GM10266 (cell line): ENCODE results near the gene HTT.

Experiments used
- DNase-seq: peaks from one replicate; pipeline ENCODE4 v3.0.0; 2012; ENCODE audit errors: extremely low spot score
- TF ChIP-seq, protein P1 (sequence below): IDR thresholded peaks from 2 replicates; pipeline ENCODE4 v1.5.1; 2012; ENCODE audit warnings: mild to moderate bottlenecking, low read depth; ENCODE audit not compliant: control insufficient read depth, insufficient read depth; ENCODE audit errors: missing control alignments

Gene HTT

DNA sequence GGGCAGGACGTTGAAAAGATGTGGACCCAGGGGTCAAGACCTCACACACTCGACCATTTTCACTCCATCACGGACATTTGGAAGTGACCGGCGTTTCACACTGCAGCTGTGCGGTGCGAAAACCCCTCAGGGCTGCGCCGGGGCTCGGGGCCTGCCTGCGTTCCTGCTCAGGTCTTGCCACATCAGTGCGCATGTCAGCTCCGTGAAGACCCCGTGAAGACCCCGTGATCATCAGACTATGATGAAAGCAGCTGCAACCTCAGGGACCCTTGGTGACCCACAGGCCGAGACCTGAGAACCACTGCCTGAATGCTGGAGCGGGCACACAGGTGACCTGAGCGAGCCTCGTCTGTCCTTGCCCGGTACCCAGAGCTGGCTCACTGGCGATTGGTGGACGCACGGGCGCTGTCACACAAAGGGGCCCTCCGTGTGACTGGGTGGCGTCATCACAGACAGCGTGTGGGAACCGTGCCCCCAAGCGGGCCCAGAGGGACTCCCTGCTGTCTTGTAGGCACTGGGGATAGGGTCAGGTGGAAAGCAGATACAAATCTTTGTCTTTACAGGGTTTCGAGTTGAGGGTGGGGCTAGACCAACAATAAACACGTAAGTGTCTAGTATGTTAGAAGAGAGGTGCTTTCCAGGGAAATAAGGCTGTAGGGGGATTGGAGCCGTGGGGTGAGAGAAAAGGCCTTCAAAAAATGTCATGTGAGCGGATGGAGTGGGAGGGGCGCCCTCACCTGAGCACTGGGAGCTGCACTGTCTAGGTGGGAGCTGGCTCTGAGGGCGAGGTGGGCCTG lies 187.1 kb downstream of the HTT start:
- DNase-seq, result no peak
- TF ChIP-seq, protein P1, sequence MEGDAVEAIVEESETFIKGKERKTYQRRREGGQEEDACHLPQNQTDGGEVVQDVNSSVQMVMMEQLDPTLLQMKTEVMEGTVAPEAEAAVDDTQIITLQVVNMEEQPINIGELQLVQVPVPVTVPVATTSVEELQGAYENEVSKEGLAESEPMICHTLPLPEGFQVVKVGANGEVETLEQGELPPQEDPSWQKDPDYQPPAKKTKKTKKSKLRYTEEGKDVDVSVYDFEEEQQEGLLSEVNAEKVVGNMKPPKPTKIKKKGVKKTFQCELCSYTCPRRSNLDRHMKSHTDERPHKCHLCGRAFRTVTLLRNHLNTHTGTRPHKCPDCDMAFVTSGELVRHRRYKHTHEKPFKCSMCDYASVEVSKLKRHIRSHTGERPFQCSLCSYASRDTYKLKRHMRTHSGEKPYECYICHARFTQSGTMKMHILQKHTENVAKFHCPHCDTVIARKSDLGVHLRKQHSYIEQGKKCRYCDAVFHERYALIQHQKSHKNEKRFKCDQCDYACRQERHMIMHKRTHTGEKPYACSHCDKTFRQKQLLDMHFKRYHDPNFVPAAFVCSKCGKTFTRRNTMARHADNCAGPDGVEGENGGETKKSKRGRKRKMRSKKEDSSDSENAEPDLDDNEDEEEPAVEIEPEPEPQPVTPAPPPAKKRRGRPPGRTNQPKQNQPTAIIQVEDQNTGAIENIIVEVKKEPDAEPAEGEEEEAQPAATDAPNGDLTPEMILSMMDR, result no peak

DNA sequence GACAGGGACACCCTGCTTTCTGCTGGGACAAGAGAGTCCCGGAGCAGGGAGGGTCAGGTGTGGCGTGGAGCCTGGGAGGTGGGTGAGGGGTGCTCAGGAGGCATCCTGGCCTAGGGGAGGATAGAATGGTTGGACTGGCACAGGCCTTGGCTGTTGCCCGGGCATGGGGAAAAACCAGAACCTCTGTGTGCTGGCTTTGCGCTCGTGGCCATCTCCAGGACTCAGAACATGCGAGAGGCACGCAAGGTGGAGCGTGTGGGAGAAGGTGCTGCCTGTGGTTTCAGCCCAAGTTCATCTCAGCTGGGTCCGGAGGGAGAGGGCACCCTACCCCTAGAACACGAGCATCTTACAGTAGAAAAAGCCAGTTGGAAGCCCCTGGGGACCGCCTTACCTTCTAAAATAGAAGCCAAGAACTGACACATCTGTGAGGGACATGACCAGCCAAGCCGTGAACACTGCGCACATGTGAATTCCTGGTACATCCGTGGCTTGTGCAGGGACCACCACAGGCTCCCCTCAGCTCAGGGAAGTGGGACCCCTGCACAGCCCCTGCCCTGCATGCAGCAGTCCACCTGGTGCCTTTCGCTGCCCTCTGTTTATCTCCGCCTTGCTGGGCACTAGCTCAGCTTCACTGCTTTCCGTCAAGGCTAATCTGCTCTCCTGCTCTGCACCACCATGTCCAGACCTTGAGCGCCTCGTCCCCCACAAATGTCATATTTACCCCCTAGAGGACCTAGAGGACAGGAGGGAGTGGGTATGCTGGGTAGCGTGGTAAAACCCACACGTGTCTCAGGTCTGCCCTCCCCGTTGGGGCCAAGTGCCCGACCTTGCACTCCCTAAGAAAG lies 187.9 kb downstream of the HTT start:
- DNase-seq, result no peak
- TF ChIP-seq, protein P1, result no peak

DNA sequence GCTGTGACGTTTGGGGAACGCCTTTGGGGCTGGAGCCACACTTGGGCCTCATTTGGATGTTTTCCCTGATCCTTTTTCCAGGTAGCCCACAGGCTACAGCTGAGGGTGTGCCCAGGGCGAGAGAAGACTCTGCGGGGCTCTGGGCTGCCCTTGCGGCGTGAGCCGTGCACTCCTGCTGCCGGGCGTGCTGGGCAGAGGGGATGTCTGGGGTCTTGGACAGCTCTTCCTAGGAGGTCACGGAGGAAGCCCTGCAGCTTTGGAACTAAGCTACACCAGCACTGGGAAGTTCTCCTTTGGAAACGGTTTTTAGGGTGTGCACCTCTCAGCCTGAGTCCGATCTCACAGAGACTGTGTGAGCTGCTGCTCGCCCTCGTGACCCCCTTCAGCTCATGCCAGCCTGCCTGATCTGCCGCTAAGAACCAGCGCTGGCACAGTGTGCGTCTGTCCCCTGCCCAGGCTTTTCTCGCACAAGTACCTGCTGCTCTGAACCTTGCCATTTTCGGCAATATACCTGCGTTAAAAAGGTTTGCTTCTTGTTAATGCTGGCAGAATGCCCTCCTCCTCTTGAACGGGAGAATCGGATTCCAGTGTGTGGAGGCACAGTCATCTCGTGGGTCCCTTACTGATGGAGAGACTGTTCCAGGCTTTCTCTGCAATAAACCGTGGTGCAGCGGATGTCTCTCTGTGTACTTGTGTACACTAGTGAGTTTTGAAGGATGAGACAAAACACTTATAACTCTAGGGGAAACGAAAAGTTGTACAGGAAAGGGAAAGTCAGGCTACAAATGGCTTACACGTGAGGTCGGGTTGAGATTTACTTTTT lies 188.8 kb downstream of the HTT start:
- TF ChIP-seq, protein P1, result no peak
- no peak for DNase-seq

DNA sequence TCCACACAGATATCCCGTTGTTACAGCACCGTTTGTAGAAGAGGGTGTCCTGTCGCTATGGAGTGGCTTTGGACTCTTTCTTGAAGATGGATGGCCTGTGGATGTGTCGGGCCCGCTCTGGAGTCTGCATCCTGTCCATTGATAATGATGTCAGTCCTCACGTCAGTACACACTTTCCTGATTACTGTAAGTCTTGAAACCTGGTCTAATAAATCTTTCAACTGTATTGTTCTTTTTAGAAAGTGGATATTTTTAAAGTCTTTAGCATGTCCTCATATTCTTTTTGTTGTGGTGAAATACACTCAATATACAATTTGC lies 189.4 kb downstream of the HTT start:
- TF ChIP-seq, protein P1, result no peak
- DNase-seq, result no peak

DNA sequence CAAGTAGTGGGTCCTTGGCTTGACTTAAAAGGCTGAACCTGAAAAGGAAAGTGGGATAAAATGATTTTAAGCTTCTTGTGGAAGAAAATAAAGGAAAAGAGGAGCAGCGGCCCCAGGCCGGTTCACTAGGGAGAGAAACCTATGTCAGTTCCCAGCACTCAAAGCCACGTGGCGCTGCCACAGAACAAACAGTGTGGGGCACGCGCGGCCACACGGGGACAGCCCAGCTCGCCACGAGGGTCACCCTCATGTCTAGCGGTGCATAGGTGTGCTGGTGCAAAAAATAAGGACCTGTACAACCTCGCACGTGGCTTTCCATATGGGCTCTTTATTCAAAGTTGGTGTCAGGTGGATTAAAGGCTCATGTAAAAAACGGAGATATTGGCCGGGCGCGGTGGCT lies 191.6 kb downstream of the HTT start:
- DNase-seq, result no peak
- TF ChIP-seq, protein P1, result no peak

DNA sequence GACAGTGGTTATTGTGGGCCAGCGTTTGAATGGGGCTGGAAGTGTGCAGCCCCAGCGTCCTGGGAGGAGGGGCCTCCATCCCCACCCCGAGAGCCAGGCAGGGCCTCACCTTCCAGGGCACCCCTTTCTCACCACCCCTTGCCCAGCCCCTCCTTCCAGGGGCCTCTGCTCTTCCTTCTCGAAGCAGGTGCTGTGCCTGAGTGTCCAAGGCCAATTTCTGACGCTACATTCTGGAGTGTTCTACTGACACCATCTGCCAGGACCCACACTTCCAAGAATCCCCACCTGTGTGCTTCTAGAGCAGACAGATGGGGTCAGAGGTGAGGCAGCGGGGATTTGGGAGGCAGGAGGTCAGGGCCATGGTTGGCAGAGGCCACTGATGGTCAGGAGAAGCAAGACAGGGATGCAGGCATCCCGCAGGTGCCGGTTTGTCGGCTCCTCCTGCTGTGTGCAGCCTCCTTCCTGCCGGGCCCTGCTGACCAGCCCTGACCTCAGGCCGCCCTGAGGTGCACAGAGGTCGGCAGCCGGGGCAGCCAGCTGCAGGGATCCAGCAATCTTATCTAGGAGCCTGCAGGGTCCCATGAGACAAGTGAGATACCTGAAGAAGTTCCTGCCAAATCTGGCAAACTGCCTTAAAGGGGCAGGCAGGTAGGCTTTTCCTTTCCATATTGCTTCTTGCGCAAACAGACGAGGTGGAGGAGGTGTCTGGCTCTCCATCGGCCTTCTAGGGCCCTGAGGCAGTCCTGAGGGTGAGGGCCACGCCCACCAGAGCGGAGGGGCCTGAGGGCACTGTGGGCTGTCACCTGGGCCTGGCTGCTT lies 193.3 kb downstream of the HTT start:
- DNase-seq, result no peak
- TF ChIP-seq, protein P1, result no peak
